KOPT-K1 (cell line): ENCODE data around the gene CREB3L1.

Source experiments
- H3K27ac ChIP-seq: fragments of 200-600 bp; sonication (generic); 2 replicates; pipeline ENCODE4 v1.5.1; 2016; ENCODE audit warnings: antibody characterized with exemption, mild to moderate bottlenecking, low read depth, low read length; ENCODE audit not compliant: poor library complexity, severe bottlenecking
- H3K36me3 ChIP-seq: fragments of 200-600 bp; sonication (generic); 2 replicates; pipeline ENCODE4 v1.5.1; 2017; ENCODE audit warnings: antibody characterized with exemption, mild to moderate bottlenecking, low read length, moderate library complexity; ENCODE audit not compliant: insufficient read depth
- H3K9me3 ChIP-seq: fragments of 200-600 bp; sonication (generic); 2 replicates; pipeline ENCODE4 v1.5.1; 2017; ENCODE audit warnings: antibody characterized with exemption, low read length, mild to moderate bottlenecking; ENCODE audit not compliant: insufficient read depth, poor library complexity, severe bottlenecking

The CREB3L1 gene

DNA sequence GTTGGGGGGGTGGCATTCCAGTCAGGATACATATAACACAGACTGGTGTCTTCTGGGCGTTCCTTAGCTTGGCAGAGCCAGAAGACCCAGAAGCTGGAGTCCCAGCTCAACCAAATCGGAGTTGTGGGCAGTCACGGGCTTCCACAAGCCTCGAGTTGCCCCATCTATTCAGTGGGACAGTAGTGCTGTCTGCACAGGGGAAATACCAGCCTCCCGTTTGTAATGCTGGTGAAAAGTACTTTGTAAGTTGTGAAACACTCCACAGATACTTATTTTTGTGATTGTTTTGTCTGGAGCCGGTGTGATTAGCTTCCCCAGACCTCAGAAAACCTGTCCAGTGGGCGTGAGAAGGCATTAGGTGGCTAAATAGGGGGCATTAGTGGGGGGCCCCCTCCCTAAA lies 83.4 kb downstream of the CREB3L1 start:
- H3K9me3 ChIP-seq = no peaks in the 10 kb centered on the region
- peak overlapping the region; percentile 100 for H3K27ac ChIP-seq
- H3K36me3 ChIP-seq = peaks cover 42% of the 10 kb centered on the region

DNA sequence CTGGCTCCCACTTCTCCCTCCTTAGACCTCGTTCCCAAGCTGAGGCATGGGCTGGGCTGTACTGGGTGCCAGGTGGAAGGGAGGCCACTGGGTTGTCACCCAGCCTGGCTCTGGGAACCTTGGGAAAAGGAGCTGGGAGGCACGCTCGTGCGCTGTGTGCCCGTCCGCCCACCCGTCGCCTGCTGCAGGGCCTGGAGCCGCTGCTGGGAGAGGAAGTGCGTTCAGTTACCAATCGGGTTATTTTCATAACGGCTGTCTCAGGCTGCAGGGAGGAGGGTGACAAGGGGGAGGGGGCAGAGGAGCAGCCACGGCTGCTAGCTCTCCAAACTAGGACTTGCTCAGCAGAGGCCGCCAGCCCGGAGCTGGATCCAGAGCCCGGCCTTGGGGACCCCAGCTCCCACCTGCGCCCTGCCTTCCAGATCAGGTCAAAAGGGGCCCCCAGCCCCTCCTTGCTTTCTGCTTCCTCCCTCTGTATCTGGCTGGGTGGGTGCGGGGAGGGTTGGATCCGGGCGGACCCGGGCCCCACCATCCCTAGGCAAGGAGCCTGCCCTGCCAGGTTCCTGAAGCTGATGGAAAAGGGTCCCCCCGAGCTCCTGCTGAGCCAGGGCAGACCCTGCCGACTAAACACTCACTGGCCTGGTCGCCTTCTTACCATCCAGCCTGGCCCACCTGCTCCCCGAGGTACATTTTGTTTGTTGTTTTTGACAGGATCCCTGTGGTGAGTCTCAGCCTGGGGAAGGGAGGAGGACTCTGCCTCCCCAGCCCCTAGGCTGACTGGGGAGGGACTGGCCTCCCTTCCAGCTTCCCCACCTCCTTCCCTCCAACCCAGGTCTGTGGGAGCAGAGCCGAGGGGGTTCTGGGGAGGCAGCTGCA lies 84.1 kb downstream of the CREB3L1 start:
- H3K9me3 ChIP-seq = no peaks in the 10 kb centered on the region
- peaks cover 42% of the 10 kb centered on the region for H3K36me3 ChIP-seq
- H3K27ac ChIP-seq = peak overlapping the region; percentile 100

DNA sequence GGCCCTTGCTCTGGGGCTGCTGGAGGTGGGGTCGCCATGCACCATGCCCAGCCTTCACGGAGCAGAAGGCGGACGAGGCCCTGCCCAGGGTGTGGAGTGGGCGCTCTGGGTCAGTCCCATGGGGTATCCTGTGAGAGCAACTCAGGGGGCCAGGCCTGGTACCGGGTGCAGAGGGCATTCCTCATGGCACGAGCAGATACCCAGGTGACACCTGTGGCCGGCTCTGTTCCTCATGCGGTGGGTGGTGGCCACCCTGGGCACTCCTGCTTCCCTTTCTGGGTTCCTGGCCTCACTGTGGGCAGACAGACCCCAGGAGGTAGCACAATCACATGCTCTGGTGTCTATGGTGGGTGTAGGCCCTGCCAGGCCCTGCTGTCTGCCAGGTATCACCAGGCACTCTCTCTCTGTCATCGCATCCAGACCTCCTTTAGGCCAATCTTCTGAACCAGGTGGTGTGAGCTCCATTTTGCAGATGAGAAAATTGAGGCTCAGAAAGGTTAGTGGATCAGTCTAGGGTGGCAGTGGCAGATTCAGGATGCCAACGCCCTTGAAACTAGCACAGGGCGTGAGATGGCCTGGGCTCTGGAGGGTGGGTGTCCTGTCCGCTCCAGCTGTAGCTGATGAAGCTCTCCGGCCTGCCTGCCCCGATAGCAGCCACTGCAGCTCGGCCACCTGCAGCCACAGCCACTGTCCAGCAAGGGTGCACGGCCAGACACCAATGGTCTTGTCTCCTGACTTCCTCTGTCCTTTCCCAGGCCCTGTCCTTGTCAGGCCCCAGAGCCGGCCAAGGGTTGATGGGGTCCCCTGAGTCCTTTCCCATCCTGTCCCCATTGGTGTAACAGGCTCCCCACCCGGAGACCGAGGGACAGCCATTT lies 84.9 kb downstream of the CREB3L1 start:
- no peaks in the 10 kb centered on the region for H3K9me3 ChIP-seq
- H3K27ac ChIP-seq = peak overlapping the region; percentile 100
- H3K36me3 ChIP-seq = peaks cover 47% of the 10 kb centered on the region

DNA sequence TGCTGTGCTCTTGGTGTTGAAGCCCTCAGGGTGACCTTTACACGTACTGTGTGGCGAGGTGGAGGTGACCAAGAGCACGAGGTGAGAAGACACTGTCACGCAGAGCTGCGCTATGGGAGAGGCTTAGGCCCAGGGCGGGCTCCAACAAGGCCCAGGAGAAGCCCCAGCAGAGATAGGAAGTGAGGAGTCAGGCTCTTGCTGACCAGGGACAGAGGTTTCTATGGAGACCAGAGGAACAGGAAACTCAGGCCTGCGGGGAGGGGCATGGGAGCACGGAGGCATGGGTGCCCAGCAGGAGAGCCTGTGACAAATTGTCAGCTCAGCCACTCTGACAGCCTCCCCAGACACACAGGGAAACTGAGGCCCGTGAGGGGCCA lies 85.6 kb downstream of the CREB3L1 start:
- no peaks in the 10 kb centered on the region for H3K9me3 ChIP-seq
- H3K36me3 ChIP-seq = peaks cover 51% of the 10 kb centered on the region
- H3K27ac ChIP-seq = peak overlapping the region; percentile 100

DNA sequence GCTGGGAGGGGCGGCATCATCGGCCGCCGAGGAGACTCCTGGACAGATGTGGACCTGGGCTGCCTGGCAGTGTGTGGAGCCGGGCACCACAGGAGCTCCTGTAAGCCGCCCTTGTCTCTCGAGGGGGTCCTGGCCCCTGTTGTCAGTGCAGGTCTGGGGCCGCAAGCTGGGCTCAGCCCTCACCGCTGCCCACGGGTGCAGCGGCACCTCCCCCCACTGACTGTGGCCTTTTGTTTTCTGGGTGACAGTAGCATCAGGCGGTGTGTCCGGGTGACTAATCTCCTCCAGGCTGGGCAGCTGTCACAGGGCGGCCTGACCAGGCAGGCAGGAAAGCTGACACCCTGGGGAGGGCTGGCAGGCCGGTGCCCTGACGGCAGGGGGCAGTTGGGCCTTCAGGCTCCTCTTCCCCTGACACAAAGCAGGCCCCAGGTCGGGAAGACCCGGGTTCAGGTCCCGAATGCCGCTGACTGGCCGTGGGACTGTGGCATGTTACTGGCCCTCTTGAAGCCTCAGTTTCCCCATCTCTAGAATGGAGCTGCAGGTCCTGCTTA lies 86.1 kb downstream of the CREB3L1 start:
- H3K27ac ChIP-seq = peak overlapping the region; percentile 100
- peaks cover 56% of the 10 kb centered on the region for H3K36me3 ChIP-seq
- no peaks in the 10 kb centered on the region for H3K9me3 ChIP-seq

DNA sequence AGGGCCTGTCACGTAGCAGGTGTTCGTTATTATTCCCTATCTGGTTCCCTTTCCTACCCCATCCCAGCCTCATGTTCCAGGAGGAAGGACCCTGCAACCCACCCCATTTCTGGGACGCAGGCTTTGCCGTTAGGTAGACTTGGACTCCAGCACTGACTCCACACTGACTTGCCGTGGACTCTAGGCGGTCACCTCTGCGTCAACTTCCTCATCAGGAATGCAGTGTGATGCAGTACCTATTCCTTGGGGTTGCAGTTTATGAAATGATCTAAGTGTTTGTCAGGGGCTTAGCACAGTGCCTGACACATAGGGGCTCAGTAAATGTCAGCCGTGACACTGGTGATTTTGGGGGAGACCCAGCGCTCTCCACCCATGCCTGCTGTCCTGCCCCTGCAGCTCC lies 86.6 kb downstream of the CREB3L1 start:
- Histone ChIP-seq H3K27ac (no peak overlapping the region), H3K9me3 (no peaks in the 10 kb centered on the region), H3K36me3 (peaks cover 61% of the 10 kb centered on the region)

DNA sequence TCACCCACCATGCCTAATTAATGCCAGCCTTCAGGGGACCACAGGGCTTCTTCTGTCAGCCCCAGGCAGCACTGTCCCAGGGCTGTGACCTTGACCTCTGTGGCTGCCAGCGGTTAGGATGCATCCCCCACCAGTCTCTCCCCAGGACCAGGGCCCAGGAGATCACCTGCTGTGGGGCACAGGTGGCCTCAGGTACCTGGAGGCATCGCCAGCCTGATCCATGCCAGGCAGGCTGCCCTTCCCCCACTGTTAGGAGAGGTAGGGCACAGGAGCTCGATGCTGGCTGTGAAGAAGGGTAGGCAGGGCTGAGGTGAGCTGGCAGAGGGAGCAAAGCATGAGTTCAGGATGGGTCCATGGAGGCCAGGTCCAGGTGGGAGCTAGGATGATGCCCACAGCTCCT lies 87.3 kb downstream of the CREB3L1 start:
- H3K27ac ChIP-seq = no peak overlapping the region
- H3K36me3 ChIP-seq = peaks cover 69% of the 10 kb centered on the region
- H3K9me3 ChIP-seq = no peaks in the 10 kb centered on the region

DNA sequence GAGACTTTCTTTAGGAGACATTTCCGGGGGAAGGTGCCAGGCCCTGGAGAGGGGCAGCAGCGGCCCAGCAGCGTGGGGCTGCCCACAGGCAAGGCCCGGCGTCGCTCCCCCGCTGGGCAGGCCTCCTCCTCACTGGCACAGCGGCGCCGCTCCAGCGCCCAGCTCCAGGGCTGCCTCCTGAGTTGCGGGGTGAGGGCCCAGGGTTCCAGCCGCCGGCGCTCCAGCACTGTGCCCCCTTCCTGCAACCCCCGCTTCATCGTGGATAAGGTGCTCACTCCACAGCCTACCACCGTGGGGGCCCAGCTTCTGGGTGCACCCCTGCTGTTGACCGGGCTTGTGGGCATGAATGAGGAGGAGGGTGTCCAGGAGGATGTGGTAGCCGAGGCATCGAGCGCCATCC lies 88.8 kb downstream of the CREB3L1 start:
- Histone ChIP-seq H3K9me3 (no peaks in the 10 kb centered on the region), H3K36me3 (peaks cover 83% of the 10 kb centered on the region), H3K27ac (no peak overlapping the region)

DNA sequence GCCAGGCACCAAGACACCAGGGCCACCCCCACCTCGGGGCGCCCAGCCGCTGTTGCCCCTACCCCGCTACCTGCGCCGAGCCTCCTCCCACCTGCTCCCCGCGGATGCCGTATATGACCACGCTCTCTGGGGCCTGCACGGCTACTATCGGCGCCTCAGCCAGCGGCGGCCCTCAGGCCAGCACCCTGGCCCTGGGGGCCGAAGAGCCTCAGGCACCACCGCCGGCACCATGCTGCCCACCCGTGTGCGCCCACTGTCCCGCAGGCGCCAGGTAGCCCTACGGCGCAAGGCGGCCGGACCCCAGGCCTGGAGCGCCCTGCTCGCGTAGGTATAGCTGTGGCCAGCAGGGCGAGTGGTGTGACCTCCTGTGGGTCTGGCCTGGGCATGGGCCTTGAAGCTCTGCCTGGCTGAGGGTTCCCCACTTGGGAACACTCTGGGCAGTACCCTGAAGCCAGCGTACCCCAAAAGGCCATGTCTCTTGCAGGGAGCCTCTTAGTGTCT lies 89.2 kb downstream of the CREB3L1 start:
- H3K36me3 ChIP-seq = peaks cover 87% of the 10 kb centered on the region
- H3K27ac ChIP-seq = no peak overlapping the region

DNA sequence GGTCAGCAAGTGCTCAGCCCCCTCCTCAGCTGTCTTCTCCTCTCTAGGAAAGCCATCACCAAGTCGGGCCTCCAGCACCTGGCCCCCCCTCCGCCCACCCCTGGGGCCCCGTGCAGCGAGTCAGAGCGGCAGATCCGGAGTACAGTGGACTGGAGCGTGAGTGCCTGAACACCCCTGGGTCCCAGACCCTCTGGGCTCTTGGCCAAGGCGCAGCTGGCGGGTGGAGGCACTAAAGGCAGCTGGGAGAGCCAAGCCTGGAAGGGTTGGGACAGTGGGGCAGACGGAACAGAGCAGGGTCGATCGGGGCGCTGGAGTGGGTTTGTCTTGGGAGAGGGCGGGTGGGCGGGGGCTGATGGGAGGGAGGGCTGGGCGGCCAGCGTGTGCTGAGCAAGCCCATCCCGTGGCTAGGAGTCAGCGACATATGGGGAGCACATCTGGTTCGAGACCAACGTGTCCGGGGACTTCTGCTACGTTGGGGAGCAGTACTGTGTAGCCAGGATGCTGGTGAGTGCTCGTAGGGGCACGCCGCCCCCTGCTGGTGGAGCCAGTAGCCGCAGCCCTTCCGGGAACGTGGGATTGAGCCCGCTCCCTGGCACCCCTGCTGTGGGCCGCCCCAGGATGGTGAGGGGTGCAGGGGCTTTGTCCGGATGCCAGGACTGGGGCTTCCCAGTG lies 89.9 kb downstream of the CREB3L1 start:
- H3K27ac ChIP-seq = no peak overlapping the region
- no peaks in the 10 kb centered on the region for H3K9me3 ChIP-seq
- peaks cover 94% of the 10 kb centered on the region for H3K36me3 ChIP-seq

More for the DNA sequence above, 89.2 kb downstream of the CREB3L1 start:
- no peaks in the 10 kb centered on the region for H3K9me3 ChIP-seq

DNA sequence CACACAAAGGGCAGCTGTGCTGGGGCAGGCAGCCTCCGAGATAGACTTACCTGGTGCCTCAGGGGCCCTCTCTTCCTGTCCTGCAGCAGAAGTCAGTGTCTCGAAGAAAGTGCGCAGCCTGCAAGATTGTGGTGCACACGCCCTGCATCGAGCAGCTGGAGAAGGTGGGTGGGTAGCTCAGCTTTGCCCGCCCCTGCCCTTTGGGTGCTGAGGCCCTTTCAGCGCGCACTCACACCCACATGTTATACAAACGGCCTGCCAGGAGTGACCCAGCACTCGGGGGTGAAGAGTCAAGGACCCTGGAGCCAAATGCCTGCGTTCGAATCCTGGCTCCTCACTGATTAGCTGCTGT lies 90.4 kb downstream of the CREB3L1 start:
- Histone ChIP-seq H3K9me3 (no peaks in the 10 kb centered on the region), H3K36me3 (peaks cover 96% of the 10 kb centered on the region), H3K27ac (no peak overlapping the region)

DNA sequence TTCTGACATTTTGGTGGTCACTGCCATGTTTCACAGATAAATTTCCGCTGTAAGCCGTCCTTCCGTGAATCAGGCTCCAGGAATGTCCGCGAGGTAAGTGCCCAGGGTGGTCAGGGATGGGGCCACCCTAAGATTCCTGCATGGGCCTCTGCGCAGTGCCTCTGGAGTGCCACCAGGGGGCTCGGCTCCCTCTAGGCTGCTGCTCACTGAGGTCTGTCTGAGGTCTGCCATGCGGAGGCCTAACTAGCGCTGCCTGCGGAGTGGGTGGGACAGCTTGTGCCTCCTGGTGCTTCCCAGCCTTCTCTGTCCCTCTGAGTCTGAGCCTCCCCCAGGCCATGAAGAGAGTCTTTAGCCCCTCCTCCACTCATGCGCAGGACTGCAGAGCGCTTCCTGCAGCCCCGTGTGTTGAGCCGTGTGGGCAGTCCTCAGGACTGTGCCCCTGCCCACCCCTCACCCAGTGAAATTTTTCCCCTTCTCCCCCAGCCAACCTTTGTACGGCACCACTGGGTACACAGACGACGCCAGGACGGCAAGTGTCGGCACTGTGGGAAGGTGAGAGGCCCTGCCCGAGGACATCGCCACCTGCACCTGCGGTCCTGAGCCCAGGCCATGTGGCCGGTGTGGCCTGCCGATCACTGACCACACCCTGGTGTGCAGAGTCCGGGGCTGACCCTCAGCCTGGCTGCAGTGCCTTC lies 92.1 kb downstream of the CREB3L1 start:
- Histone ChIP-seq H3K36me3 (peaks cover 96% of the 10 kb centered on the region), H3K9me3 (no peaks in the 10 kb centered on the region), H3K27ac (no peak overlapping the region)

DNA sequence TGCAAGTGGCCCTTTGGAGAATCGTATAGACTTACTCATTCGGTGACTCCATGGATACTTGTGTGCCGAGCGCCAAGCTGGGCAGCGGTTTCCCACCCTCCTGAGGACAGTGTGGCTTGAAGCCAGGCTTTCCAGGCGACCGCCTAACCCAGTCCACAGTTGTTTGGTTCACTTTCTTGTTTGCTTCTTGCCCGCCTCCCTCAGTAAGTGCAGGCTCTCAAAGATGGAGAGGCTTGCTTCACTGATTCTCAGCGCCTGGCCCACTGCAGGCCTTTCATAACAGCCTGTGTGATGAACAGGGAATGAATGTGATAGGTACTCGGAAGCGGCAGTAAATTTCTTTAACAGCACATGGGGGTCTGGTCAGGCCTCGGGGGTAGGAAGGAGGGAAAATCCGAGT lies 92.8 kb downstream of the CREB3L1 start:
- Histone ChIP-seq H3K36me3 (peaks cover 96% of the 10 kb centered on the region), H3K9me3 (no peaks in the 10 kb centered on the region), H3K27ac (no peak overlapping the region)
